ENCODE measurements around the gene FRY.

The FRY gene

DNA sequence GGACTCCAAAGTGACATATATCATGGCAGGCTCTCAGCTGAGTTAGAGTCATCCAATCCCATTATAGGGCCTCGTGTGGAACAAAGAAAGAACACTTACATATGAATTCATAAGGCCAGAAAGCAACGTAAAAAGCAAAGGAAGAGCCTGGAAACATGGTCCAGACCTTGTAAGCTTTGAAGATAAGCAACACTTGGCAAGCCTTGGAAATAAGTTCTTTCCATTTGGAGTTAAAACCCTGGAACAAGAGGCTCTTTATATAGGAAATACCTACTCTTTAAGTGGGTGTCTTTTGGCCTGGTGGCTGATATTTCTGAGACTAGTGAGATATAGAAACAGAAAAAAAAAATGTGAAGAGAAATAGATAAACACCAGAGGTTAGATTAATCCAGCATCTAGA lies 234.2 kb downstream of the FRY start:
- no peak overlapping the region for H3K4me3 ChIP-seq (ENCODE audit: low read length)
- TF ChIP-seq, protein P1, sequence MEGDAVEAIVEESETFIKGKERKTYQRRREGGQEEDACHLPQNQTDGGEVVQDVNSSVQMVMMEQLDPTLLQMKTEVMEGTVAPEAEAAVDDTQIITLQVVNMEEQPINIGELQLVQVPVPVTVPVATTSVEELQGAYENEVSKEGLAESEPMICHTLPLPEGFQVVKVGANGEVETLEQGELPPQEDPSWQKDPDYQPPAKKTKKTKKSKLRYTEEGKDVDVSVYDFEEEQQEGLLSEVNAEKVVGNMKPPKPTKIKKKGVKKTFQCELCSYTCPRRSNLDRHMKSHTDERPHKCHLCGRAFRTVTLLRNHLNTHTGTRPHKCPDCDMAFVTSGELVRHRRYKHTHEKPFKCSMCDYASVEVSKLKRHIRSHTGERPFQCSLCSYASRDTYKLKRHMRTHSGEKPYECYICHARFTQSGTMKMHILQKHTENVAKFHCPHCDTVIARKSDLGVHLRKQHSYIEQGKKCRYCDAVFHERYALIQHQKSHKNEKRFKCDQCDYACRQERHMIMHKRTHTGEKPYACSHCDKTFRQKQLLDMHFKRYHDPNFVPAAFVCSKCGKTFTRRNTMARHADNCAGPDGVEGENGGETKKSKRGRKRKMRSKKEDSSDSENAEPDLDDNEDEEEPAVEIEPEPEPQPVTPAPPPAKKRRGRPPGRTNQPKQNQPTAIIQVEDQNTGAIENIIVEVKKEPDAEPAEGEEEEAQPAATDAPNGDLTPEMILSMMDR (conservative IDR thresholded peaks at IDR 0.05; ENCODE audit: low read length) = no peak
- no peak for DNase-seq (ENCODE audit: low read depth)

DNA sequence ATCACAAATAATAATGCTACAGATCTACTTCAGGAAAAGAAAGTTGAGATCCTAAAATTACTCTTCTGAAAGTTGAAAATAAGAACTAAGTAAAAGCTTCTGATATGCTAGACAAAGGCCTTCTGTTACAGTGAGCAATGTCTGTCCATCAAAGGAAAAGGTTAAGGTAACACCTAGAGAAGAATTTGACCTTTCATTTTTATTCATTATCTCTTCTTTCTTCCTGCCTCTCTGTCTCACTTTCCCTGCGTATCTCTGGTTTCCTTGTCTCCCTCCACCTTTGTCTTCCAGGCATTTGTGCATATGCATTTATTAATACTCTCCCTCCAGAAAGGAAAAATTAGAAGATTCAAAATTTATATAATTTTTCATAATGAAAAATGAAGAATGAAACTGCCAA lies 234.6 kb downstream of the FRY start:
- TF ChIP-seq, protein P1 (conservative IDR thresholded peaks at IDR 0.05; ENCODE audit: low read length) = no peak
- no peak overlapping the region for H3K4me3 ChIP-seq (ENCODE audit: low read length)
- no peak for DNase-seq (ENCODE audit: low read depth)

DNA sequence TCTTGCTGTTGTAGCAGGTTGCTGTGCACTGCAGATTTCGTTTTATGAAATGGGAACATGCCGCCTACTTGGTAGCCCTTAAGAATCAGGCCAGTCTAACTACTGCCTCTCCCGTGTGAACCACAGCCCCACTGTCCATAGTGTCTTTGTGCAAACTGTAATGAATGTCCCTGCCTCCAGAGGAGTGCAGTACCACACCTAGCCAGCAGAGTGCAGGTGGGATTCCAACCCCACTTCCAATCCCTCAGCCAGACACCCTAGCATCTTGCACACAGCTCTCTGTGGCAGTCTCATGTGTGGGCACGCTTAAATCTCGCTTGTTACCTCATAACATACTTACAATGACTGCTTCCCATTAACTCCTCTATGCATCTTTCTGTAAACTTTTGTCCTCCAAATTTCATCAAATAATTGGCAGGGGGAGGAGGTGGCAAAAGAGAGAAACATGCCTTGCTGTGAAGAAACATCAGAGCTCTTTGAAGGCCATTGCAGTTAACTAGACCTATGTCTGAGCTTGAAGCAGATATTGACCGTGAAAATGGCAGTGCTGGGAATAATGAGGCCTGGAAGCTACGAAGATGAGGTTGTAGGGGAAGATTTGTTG lies 236.4 kb downstream of the FRY start:
- H3K4me3 ChIP-seq (ENCODE audit: low read length) = no peak overlapping the region
- no peak for DNase-seq (ENCODE audit: low read depth)
- TF ChIP-seq, protein P1 (conservative IDR thresholded peaks at IDR 0.05; ENCODE audit: low read length) = peak; percentile 43

DNA sequence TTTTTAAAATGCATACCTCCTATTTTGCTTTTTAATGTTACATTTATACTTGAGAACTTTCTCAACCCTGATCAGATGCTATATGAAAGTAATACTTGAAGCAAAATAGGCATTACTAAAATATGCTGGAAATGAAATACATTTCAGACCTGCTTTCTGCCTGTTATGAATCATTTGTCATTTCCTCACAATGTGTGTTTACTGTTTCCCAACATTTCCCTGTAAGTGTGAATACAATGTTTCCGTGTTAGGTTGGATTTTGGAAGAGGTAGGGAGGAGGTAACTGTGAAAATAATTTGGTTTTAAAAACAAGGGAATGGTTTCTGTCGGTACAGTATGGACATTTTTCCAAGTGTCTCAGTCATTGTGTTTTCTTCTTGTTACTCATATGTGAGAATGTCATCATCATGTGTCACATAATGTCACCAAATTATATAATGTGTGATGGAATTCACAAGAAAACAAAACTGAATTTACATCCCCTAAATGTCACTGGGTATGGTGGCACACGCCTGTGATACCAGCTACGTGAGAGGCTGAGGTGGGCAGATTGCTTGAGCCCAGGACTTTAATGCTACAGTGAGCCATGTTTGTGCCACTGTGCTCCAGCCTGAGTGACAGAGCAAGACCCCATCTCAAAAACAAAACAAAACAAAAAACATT lies 240.6 kb downstream of the FRY start:
- H3K4me3 ChIP-seq (ENCODE audit: low read length) = no peak overlapping the region
- DNase-seq (ENCODE audit: low read depth) = no peak
- TF ChIP-seq, protein P1 (conservative IDR thresholded peaks at IDR 0.05; ENCODE audit: low read length) = no peak

DNA sequence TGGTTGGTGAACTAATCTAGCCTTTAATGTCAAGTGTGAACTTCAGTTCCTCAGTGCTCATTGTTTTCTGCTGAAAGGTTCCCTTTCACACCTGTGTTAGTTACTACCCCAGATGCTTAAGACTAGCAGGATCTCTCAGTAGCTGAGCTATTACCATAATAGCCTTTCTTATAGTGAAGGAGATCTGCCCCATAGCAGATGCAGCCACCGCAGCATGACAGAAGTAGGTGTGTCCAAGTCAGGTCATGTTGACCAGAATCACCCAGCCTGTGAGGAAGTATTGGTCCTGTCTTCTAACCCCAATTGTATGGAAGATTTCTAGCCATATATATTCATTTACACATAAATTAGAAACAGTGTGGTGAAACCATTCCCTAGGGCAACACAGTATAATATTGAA lies 246.3 kb downstream of the FRY start:
- TF ChIP-seq, protein P1 (conservative IDR thresholded peaks at IDR 0.05; ENCODE audit: low read length) = no peak
- H3K4me3 ChIP-seq (ENCODE audit: low read length) = no peak overlapping the region
- DNase-seq (ENCODE audit: low read depth) = no peak

DNA sequence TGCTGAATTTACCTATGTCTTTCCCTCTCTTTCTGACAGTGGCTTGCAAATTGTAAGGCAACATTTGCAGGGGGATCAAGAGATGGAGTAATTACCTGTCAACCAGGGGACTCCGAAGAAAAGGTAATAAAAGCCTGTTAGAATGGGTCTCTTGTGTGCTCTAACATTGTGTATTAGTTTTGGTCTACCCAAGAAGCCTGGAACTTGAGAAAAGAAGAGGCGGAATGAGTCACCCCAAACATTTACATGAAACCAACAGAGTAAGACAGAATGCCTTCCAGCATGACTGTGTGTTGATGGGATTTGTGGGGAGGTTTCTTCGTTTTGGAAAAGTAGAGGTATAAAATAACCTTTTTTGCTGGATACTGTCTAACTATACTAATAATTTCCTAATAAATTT lies 246.9 kb downstream of the FRY start:
- TF ChIP-seq, protein P1 (conservative IDR thresholded peaks at IDR 0.05; ENCODE audit: low read length) = no peak
- no peak overlapping the region for H3K4me3 ChIP-seq (ENCODE audit: low read length)
- DNase-seq (ENCODE audit: low read depth) = peak; percentile 23

DNA sequence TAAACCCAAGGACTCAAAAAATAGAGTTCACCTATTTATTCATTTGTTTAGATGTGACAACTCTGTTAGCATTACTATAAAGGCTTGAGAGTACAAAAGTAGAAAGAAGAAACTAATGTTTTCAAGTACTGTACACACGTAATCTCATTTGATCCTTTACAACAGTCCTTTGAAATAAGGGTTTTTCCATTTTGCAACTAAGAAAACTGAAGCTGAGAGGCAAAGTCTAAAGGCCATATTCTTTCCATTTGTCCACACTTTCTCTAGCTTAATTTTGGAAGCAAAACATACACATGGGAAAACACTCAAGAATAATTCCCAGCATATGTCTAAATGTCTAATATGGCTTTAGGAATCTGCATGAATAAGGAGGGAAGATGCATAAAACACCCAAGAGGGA lies 249.5 kb downstream of the FRY start:
- no peak for DNase-seq (ENCODE audit: low read depth)
- TF ChIP-seq, protein P1 (conservative IDR thresholded peaks at IDR 0.05; ENCODE audit: low read length) = no peak

More for the DNA sequence above, 249.5 kb downstream of the FRY start:
- H3K4me3 ChIP-seq (ENCODE audit: low read length) = no peak overlapping the region
